ENCODE data around the gene SUPT4H1.

Gene SUPT4H1

DNA sequence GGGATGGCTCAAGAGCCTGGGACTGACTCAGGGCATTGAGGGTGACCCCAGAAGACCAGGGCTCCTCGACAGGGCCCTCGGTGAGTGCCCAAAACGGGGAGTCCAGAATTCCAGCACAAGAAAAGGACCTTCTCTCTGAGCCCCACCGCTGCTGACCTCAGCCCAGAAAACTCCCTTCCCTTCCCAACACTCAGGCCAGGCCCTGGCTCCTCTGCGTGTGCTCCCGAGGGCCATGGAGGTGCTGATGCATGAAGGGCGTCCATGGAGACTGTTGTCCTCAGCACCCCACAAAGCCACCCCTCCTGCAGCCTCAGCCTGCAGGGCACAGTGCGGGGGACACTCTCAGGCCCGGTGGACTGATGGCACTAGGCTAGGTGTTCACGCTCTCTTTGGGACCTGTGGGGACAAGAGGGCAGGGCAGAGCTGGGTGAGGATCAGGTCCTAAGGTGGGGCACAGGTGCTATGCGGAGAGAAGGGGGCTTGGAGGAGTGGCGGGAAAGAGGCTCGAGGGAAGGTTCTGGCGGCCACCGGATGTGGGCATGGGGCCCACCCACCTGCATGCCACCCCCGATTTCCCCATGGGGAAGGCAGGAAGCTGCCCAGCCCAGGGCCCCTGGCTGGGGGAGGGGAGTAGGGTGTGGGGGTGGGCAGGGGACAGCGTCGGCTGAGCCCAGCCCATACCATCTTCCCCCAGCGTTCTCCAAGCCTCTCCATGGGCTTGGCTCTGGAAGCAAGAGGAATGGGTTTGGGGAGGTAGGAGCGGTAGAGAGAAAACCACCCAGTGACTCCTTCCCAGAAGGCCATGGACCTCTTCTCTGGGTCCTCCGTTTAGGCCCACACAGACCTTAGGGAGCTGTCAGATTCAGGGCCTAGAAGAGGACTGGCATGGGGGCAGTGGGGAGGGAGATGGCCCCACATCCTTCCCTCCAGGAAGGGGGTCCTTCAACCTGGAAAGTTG lies 18.9 kb downstream of the SUPT4H1 start:
- Histone ChIP-seq H3K4me3 (peak overlapping the region; percentile 38 to 42), H3K27ac (no peak overlapping the region), H3K36me3 (no peaks in the 10 kb centered on the region), H3K9me3 (no peaks in the 10 kb centered on the region), H3K27me3 (peaks cover 0 to 44% of the 10 kb centered on the region in 2 donors), H3K4me1 (peaks cover 0 to 15% (median 8%) of the 10 kb centered on the region in 4 donors)
- DNase-seq, result no peak
- TF ChIP-seq, protein P1, sequence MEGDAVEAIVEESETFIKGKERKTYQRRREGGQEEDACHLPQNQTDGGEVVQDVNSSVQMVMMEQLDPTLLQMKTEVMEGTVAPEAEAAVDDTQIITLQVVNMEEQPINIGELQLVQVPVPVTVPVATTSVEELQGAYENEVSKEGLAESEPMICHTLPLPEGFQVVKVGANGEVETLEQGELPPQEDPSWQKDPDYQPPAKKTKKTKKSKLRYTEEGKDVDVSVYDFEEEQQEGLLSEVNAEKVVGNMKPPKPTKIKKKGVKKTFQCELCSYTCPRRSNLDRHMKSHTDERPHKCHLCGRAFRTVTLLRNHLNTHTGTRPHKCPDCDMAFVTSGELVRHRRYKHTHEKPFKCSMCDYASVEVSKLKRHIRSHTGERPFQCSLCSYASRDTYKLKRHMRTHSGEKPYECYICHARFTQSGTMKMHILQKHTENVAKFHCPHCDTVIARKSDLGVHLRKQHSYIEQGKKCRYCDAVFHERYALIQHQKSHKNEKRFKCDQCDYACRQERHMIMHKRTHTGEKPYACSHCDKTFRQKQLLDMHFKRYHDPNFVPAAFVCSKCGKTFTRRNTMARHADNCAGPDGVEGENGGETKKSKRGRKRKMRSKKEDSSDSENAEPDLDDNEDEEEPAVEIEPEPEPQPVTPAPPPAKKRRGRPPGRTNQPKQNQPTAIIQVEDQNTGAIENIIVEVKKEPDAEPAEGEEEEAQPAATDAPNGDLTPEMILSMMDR (IDR thresholded peaks at IDR 0.05), result no peak
- intact Hi-C loops (cut with DNase I; ENCODE audit: low total_unique reads), result no loop called here

DNA sequence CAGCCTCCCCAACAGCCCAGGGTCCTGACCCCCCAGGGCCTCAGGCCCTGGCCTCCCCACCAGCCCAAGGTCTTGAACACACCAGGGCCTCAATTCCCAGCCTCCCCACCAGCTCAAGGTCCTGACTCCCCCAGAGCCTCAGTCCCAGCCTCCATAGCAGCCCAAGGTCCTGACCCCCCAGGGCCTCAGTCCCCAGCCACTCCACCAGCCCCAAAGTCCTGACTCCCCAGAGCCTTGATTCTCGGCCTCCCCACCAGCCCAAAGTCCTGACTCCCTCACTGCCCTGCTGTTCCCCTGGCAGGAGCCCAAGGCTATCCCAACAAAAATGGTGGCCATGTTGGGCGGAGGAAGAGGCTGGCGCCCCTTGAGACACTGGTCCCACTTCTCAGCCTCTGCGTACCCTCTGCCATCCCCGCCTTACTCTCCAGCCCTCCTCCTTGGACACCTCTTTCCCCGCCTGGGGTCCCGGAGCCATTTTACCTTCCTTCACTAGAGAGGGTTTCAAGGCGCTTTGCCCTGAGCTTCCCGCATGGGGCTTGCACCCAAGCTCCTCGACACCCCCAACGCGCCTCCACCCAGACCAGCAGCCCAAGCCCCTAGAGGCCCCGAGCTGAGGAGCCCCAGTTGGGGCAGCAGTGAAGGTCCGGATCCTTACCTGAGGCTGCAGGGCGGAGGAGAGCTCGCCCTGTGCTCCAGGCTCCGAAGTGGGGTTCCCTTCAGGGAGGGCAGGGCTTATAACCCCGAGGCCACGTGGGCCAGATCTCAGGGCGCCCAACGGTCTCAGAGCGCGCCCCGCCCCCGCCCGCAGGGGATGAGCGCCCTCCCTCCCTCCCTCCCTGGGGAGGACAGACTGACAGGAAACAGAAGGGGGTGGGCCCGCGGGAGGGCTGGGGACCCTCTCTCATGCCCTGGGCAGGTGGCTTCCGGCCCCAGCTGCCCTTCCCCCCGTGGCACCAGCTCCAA lies 19.9 kb downstream of the SUPT4H1 start:
- H3K27ac ChIP-seq, result peak overlapping the region in 1 of 2 donors; percentile 3
- H3K4me3 ChIP-seq, result peak overlapping the region; percentile 38 to 42
- peak; percentile 55 to 81 for DNase-seq
- TF ChIP-seq, protein P1 (IDR thresholded peaks at IDR 0.05), result no peak
- H3K36me3 ChIP-seq, result no peaks in the 10 kb centered on the region
- H3K9me3 ChIP-seq, result no peaks in the 10 kb centered on the region
- peaks cover 0 to 11% (median under 1%) of the 10 kb centered on the region in 4 donors for H3K4me1 ChIP-seq
- peaks cover 0 to 48% of the 10 kb centered on the region in 2 donors for H3K27me3 ChIP-seq
- intact Hi-C loops (cut with DNase I; ENCODE audit: low total_unique reads), result no loop called here

DNA sequence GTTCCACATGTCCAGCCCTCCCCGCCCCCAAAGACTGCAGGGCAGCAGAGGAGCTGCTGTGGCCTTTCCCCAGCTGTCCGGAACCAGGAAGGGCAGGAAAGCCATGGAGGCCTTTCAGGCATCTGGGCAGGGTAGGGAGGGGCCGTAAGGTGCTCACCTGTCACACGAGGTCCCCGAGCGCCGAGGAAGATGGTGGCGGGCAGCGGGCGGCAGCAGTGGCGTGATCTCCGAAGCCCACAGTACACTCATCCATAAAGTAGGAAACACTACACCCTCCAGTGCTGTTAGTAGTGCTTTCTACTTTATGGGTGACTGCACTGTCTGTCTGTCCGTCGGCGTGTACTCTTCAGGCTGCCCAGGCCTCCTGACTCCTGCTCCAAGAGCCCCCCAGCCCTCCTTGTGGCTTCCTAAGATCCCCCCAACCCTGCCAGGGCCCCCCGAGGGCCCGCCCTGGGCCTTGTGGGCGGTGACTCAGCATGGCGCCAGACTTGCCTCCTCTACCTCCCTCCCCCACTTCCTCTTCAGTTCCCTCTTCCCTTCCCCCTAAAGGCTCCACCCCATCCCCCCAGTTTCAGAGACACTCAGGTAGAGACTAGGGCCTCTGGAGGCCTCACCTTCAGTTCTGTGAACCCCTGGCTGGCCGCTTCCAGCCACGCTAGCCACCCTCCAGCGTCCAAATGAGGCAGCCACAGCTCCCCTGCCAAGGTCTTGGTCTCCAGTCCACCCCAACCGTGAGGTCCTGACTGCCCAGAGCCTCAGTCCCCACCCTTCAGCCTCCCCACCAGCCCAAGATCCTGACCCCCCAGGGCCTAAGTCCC lies 20.8 kb downstream of the SUPT4H1 start:
- H3K36me3 ChIP-seq, result no peaks in the 10 kb centered on the region
- H3K9me3 ChIP-seq, result no peaks in the 10 kb centered on the region
- TF ChIP-seq, protein P1 (IDR thresholded peaks at IDR 0.05), result no peak
- peak overlapping the region in 1 of 2 donors; percentile 3 for H3K27ac ChIP-seq
- peak overlapping the region; percentile 38 to 42 for H3K4me3 ChIP-seq
- DNase-seq, result no peak
- peaks cover 0 to 48% of the 10 kb centered on the region in 2 donors for H3K27me3 ChIP-seq
- peaks cover 0 to 8% (median 0%) of the 10 kb centered on the region in 4 donors for H3K4me1 ChIP-seq
- intact Hi-C loops (cut with DNase I; ENCODE audit: low total_unique reads), result no loop called here

DNA sequence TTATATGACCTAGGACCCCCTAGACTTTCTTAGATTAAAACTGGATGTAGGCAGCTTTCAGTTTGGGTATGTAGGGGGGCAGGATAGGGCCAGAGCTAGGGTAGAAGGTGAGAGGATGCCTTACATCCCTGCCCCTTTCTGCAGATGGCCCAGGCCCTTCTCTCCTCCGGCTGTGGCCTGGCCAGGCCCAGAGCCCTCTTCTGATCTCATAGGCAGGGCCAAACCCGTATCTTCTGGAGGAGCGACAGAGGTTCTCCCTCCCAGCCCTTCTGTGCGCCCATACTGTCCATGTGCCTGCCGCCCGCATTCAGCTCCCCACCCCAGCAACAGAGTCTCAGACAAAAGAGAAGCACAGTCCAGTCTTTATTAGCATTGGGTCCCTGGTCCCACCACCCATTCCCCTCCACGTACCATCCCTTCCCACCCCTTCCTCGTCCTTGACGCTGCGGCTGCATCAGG lies 21.4 kb downstream of the SUPT4H1 start:
- H3K27me3 ChIP-seq, result peaks cover 0 to 48% of the 10 kb centered on the region in 2 donors
- intact Hi-C loops (cut with DNase I; ENCODE audit: low total_unique reads), result no loop called here
- H3K4me1 ChIP-seq, result peaks cover 0 to 5% (median under 1%) of the 10 kb centered on the region in 4 donors
- no peak overlapping the region for H3K27ac ChIP-seq
- TF ChIP-seq, protein P1 (IDR thresholded peaks at IDR 0.05), result no peak
- no peaks in the 10 kb centered on the region for H3K9me3 ChIP-seq
- DNase-seq, result no peak
- peak overlapping the region; percentile 38 to 42 for H3K4me3 ChIP-seq
- no peaks in the 10 kb centered on the region for H3K36me3 ChIP-seq

All from tibial artery (tissue), 4 donors.